RWPE1 (cell line): ENCODE results near the gene ZNF669.

ENCODE experiments used
- CTCF ChIA-PET: fragments of 350-600 bp; sonication (Branson Sonifier 250); formaldehyde crosslinking; extraction: SDS; loops from one replicate; lab custom pipeline; 2021; lab: Yijun Ruan, JAX
- POLR2A ChIA-PET: fragments of 400-600 bp; formaldehyde crosslinking; extraction: SDS; loops from one replicate; lab custom pipeline; 2020; ENCODE audit warnings: antibody characterized with exemption; ENCODE audit not compliant: low non-redundant PET; lab: Yijun Ruan, JAX
- DNase-seq: peaks from one replicate; pipeline ENCODE4 v3.0.0; 2012; ENCODE audit warnings: low spot score
- H3K27ac ChIP-seq: fragments of 450-650 bp; 2 replicates; pipeline ENCODE4 v1.5.1; 2017
- TF ChIP-seq, protein P1 (sequence below): fragments of 450-650 bp; conservative IDR thresholded peaks from 2 replicates; pipeline ENCODE4 v1.5.1; 2017; ENCODE audit warnings: low read depth, mild to moderate bottlenecking

Gene ZNF669

DNA sequence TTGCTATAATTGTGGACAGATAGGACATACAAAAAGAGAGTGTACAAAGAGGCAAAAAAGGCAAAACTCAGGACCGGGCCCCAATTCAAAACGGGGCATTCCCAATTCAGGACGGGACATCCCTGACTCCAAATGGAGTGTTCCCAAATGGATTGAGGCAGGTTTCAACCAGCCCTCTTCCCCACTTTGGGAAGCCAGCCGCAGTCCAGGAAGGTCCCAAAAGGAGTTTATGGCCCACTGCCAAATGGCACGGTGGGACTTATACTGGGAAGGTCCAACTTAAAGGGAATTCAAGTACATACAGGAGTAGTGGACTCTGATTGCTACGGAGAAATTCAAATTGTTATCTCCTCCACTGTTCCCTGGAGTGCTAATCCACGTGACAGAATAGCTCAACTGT is 3.5 kb upstream of the ZNF669 start:
- DNase-seq: no peak
- ChIA-PET CTCF (no interaction called here), POLR2A (no interaction called here)
- TF ChIP-seq, protein P1, sequence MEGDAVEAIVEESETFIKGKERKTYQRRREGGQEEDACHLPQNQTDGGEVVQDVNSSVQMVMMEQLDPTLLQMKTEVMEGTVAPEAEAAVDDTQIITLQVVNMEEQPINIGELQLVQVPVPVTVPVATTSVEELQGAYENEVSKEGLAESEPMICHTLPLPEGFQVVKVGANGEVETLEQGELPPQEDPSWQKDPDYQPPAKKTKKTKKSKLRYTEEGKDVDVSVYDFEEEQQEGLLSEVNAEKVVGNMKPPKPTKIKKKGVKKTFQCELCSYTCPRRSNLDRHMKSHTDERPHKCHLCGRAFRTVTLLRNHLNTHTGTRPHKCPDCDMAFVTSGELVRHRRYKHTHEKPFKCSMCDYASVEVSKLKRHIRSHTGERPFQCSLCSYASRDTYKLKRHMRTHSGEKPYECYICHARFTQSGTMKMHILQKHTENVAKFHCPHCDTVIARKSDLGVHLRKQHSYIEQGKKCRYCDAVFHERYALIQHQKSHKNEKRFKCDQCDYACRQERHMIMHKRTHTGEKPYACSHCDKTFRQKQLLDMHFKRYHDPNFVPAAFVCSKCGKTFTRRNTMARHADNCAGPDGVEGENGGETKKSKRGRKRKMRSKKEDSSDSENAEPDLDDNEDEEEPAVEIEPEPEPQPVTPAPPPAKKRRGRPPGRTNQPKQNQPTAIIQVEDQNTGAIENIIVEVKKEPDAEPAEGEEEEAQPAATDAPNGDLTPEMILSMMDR: no peak
- H3K27ac ChIP-seq: no peak overlapping the region

DNA sequence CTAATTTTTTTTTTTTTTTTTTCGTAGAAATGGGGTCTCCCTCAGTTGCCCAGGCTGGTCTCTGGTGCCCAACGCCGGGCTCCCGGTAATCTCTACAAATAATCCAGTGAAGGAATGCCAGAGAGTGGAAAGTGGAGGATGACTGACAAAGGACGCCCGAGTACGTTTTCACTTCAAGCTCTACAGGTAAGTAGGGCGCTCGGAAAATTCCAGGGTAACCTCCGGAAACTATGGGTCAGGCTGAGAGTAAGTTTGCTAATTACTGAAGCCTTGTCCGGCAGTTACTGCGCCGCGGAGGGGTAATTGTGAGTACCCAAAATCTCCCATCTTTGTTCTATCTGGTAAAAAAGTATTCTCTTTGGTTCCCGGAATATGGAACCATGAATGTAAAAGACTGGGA is 1.8 kb upstream of the ZNF669 start:
- H3K27ac ChIP-seq: no peak overlapping the region
- DNase-seq: no peak
- TF ChIP-seq, protein P1: no peak
- ChIA-PET POLR2A (no interaction called here), CTCF (no interaction called here)

DNA sequence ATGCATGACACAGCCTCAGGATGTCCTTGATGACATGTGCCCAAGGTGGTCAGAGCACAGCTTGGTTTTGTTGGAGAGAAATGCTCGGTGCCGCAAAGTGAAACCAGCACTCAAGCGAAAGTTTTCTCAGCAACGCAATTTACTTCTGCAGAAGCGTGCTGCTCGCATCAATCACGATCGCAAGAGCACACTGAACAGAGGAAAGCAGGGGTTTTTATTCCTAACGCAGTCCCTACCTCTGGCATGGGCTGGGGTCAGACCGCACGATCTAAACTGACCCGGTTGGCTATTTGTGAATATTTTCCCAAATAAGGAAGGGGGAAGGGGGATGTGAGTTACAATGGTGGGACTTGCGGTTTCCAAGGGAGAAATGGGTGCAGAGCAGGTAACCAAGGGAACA is 809 bp upstream of the ZNF669 start:
- peak overlapping the region; percentile 95 for H3K27ac ChIP-seq
- POLR2A ChIA-PET: no interaction called here
- CTCF ChIA-PET: interaction anchor here (0.6 kb wide), 1 partner anchor 206 kb away, joined by 3 read pairs; no protein-coding TSS in a partner anchor
- TF ChIP-seq, protein P1: no peak
- no peak for DNase-seq

DNA sequence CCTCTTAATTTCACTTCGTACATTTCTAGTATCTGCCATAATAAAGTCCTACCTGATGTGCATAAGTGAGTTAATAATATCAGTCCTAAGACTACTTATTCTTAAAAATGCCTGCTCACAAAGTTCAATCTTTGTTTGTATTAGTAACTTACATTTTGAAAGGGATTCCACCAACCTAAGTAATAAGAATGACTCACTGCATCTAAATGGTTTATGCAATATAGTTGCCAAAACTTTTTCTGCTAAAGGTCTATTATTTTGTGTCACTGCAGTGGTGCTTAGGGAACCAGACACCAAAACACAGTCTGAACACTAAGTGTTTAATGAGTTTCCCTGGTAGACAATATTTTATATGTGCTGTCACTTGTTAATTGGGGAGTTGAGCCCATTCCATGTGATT is 1.8 kb downstream of the ZNF669 start:
- TF ChIP-seq, protein P1: no peak
- H3K27ac ChIP-seq: no peak overlapping the region
- ChIA-PET CTCF (no interaction called here), POLR2A (no interaction called here)
- no peak for DNase-seq

DNA sequence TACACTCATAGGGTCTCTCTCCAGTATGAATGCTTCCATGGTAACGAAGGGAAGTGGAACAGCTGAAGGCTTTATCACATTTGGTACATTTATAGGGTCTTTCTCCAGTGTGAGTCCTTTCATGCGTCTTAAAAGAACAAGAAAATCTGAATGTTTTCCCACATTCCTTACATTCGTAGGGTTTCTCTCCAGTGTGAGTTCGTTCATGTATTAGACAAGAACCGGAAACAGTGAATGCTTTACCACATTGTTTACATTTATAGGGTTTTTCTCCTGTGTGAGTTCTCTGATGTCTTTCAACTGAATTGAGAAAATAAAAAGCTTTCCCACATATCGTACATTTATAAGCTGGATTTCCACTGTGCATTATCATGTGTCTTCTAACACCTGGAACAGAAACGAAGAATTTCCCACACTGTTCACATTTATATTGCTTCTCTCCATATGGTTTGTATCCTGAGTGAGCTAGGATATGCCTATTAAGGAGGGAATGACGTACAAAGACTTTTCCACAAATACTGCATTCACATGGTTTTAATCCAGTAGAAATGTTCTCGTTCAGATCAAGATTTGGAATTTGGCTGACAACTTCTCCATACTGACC is 3.4 kb downstream of the ZNF669 start:
- DNase-seq: no peak
- POLR2A ChIA-PET: no interaction called here
- H3K27ac ChIP-seq: no peak overlapping the region
- CTCF ChIA-PET: no interaction called here
- TF ChIP-seq, protein P1: no peak

DNA sequence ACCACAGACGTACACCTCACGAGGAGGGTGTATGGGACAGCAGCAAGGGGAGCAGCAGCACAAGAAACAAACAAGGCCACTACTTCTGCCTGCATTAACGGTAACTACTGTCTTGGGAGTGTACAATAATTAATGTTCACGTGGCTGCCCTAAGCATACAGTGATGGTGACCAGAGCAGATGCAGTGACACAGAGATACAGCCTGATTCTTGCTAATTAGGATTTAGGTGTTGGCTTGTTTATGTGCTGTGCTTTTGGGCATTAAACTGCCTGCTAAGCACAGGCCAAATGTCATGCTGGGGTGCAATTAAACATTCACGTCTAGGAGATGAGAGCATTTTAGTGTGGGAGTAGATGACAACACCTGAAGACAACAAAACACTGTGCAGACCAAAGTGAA is 7.2 kb downstream of the ZNF669 start:
- POLR2A ChIA-PET: no interaction called here
- CTCF ChIA-PET: no interaction called here
- DNase-seq: no peak
- TF ChIP-seq, protein P1: no peak
- no peak overlapping the region for H3K27ac ChIP-seq
